AG20443 (cell line): ENCODE measurements around the gene ACTG2.

Experiments
- DNase-seq: peaks from one replicate; pipeline ENCODE4 v3.0.0; 2012; ENCODE audit warnings: low spot score, mixed read lengths

Gene ACTG2

GRCh38 chr2:73969356-73969755 lies 76.5 kb downstream of the ACTG2 start:
- DNase-seq = no peak
